ENCODE results near the gene HSD17B8. TPM values are rescaled to one million over a fixed set of nuclear protein-coding genes. Genes with fewer than 3 reads are reported as not detected.

HSD17B8 gene
- total RNA-seq: 3.1 and 9.0 TPM in 2 replicates

GRCh38 chr6:33204415-33205190, at the start of gene HSD17B8:
Gene HSD17B8, plus strand, starts transcription at chr6:33204655. Its CDS starts 14 bp downstream, at chr6:33204669.

GRCh38 chr6:33192105-33192646, 12.3 kb upstream of the HSD17B8 start, which contains the start of gene COL11A2:
Gene COL11A2, minus strand, starts transcription at chr6:33192467. Its CDS starts 227 bp downstream, at chr6:33192240.

GRCh38 chr6:33200219-33201146, 4.0 kb upstream of the HSD17B8 start, which contains the start of the genes RXRB and SLC39A7:
Gene RXRB, minus strand, starts transcription at chr6:33200665. Its CDS starts 189 bp downstream, at chr6:33200476.
Gene SLC39A7, plus strand, starts transcription at chr6:33200867. Its CDS starts 379 bp downstream, at chr6:33201246.

GRCh38 chr6:33208091-33208967, 3.9 kb downstream of the HSD17B8 start, which contains the start of gene RING1:
Gene RING1, plus strand, starts transcription at chr6:33208500. Its CDS starts 323 bp downstream, at chr6:33208823.

Other genes with a start within 250 kb of the HSD17B8 start
- 93.7 and 100 TPM in 2 replicates for gene BRD2, start 236.1 kb upstream of the HSD17B8 start, total RNA-seq
- gene HLA-DOA, start 195.1 kb upstream of the HSD17B8 start, total RNA-seq: not detected in 2 replicates
- 1.4 and 1.6 TPM in 2 replicates for gene HLA-DPA1, start 131.0 kb upstream of the HSD17B8 start, total RNA-seq
- gene HLA-DPB1, start 128.7 kb upstream of the HSD17B8 start, total RNA-seq: 12.1 and 27.1 TPM in 2 replicates
- 0.16 and 0.18 TPM in 2 replicates for gene COL11A2, start 12.2 kb upstream of the HSD17B8 start, total RNA-seq
- gene RXRB, start 4.0 kb upstream of the HSD17B8 start, total RNA-seq: 15.1 and 23.3 TPM in 2 replicates
- 166 and 183 TPM in 2 replicates for gene SLC39A7, start 3.8 kb upstream of the HSD17B8 start, total RNA-seq
- 9.9 and 12.6 TPM in 2 replicates for gene RING1, start 3.8 kb downstream of the HSD17B8 start, total RNA-seq
- gene VPS52, start 67.2 kb downstream of the HSD17B8 start, total RNA-seq: 28.2 and 40.2 TPM in 2 replicates
- 4,152 and 5,581 TPM in 2 replicates for gene RPS18, start 67.4 kb downstream of the HSD17B8 start, total RNA-seq
- gene B3GALT4, start 72.5 kb downstream of the HSD17B8 start, total RNA-seq: 2.3 and 3.6 TPM in 2 replicates
- gene WDR46, start 84.6 kb downstream of the HSD17B8 start, total RNA-seq: 44.2 and 59.8 TPM in 2 replicates
- 48.1 and 49.3 TPM in 2 replicates for gene PFDN6, start 84.9 kb downstream of the HSD17B8 start, total RNA-seq
- gene RGL2, start 94.3 kb downstream of the HSD17B8 start, total RNA-seq: 31.4 and 36.6 TPM in 2 replicates
- 63.7 and 110 TPM in 2 replicates for gene TAPBP, start 109.4 kb downstream of the HSD17B8 start, total RNA-seq
- 15.9 and 19.0 TPM in 2 replicates for gene ZBTB22, start 113.1 kb downstream of the HSD17B8 start, total RNA-seq
- gene DAXX, start 118.3 kb downstream of the HSD17B8 start, total RNA-seq: 41.7 and 42.3 TPM in 2 replicates
- gene KIFC1, start 187.2 kb downstream of the HSD17B8 start, total RNA-seq: 6.0 and 6.8 TPM in 2 replicates
- 23.5 and 23.8 TPM in 2 replicates for gene PHF1, start 206.4 kb downstream of the HSD17B8 start, total RNA-seq
- 134 and 151 TPM in 2 replicates for gene CUTA, start 213.5 kb downstream of the HSD17B8 start, total RNA-seq
- 2.9 and 3.7 TPM in 2 replicates for gene SYNGAP1, start 215.4 kb downstream of the HSD17B8 start, total RNA-seq
- gene ZBTB9, start 249.9 kb downstream of the HSD17B8 start, total RNA-seq: 3.1 and 3.2 TPM in 2 replicates